Epithelial cell of prostate (primary cell): ENCODE measurements around the gene CORO6.

Experiments
- DNase-seq: peaks from one replicate; pipeline ENCODE4 v3.0.0-alpha.2; 2011; ENCODE audit warnings: low read depth, low spot score
- H3K27ac ChIP-seq: fragments of 450-650 bp; 2 replicates; pipeline ENCODE4 v1.5.1; 2017; ENCODE audit warnings: mild to moderate bottlenecking

CORO6 gene

GRCh38 chr17:29592850-29593551 lies 29.7 kb downstream of the CORO6 start, which contains the start of gene ANKRD13B:
ANKRD13B (plus strand) TSS chr17:29593132; CDS start chr17:29593622, 490 bp downstream.
- no peak for DNase-seq
- H3K27ac ChIP-seq = peak within 1 kb of the TSS; percentile 52

GRCh38 chr17:29591737-29592608 lies 30.7 kb downstream of the CORO6 start:
- peak overlapping the region; percentile 52 for H3K27ac ChIP-seq
- no peak for DNase-seq

GRCh38 chr17:29591146-29591736 lies 31.5 kb downstream of the CORO6 start:
- no peak for DNase-seq
- peak overlapping the region; percentile 52 for H3K27ac ChIP-seq

GRCh38 chr17:29590411-29591145 lies 32.1 kb downstream of the CORO6 start:
- H3K27ac ChIP-seq = peak overlapping the region; percentile 52
- no peak for DNase-seq

GRCh38 chr17:29589524-29590410 lies 32.9 kb downstream of the CORO6 start, which contains the start of gene GIT1:
GIT1 (minus strand) TSS chr17:29589648; CDS start chr17:29589378, 270 bp downstream.
- no peak for DNase-seq
- peak within 1 kb of the TSS; percentile 52 for H3K27ac ChIP-seq

- DNase-seq = no peak
- H3K27ac ChIP-seq = peak overlapping the region; percentile 52
Measured at GRCh38 chr17:29588562-29589411, 33.9 kb downstream of the CORO6 start.

GRCh38 chr17:29588017-29588561 lies 34.6 kb downstream of the CORO6 start:
- H3K27ac ChIP-seq = peak overlapping the region; percentile 52
- no peak for DNase-seq

- no peak overlapping the region for H3K27ac ChIP-seq
- DNase-seq = no peak
Measured at GRCh38 chr17:29587591-29587990, 35.1 kb downstream of the CORO6 start.

GRCh38 chr17:29586676-29587469 lies 35.8 kb downstream of the CORO6 start:
- DNase-seq = no peak
- no peak overlapping the region for H3K27ac ChIP-seq

GRCh38 chr17:29585080-29585751 lies 37.5 kb downstream of the CORO6 start:
- H3K27ac ChIP-seq = no peak overlapping the region
- DNase-seq = no peak

- no peak for DNase-seq
- H3K27ac ChIP-seq = peak overlapping the region; percentile 39
Measured at GRCh38 chr17:29584452-29585079, 38.1 kb downstream of the CORO6 start.

- H3K27ac ChIP-seq = peak overlapping the region; percentile 39
- DNase-seq = peak; percentile 57
Measured at GRCh38 chr17:29583324-29584248, 39.1 kb downstream of the CORO6 start.

GRCh38 chr17:29582772-29583171 lies 39.9 kb downstream of the CORO6 start:
- no peak overlapping the region for H3K27ac ChIP-seq
- no peak for DNase-seq

- peak overlapping the region; percentile 27 for H3K27ac ChIP-seq
- no peak for DNase-seq
Measured at GRCh38 chr17:29582254-29582765, 40.4 kb downstream of the CORO6 start.
